ENCODE results near the gene TMEM238. TPM values are rescaled to one million over a fixed set of nuclear protein-coding genes. Genes with fewer than 3 reads are reported as not detected.

TMEM238 gene
- total and polyA plus RNA-seq, 2 donors (not counting 3 experiments of a cell fraction or from before 2014, with no cell fraction given), result 0.18 to 0.35 TPM

GRCh38 chr19:55353803-55354697, 30.0 kb downstream of the TMEM238 start:
- Histone ChIP-seq H3K4me2 (ENCODE audit: insufficient read depth, low read length) (peak overlapping the region; percentile 73), H3K9me3 (replicated peaks; ENCODE audit: control insufficient read depth, insufficient read depth, low read length) (no peaks in the 10 kb centered on the region), H3K36me3 (ENCODE audit: control insufficient read depth in 2 of 2, extremely low read depth in 1 of 2, insufficient read depth in 2 of 2, low read length in 2 of 2) (no peaks in the 10 kb centered on the region), H4K20me1 (replicated peaks; ENCODE audit: control insufficient read depth, extremely low read depth, insufficient read depth, low read length) (no peaks in the 10 kb centered on the region), H2AFZ (ENCODE audit: low read depth, low read length) (peak overlapping the region; percentile 84), H3K4me1 (ENCODE audit: control insufficient read depth, extremely low read depth, insufficient read depth, low read length) (peaks cover 4% of the 10 kb centered on the region), H3K27me3 (ENCODE audit: control insufficient read depth in 2 of 2, insufficient read depth in 2 of 2, low read length in 2 of 2) (peaks cover 26 to 31% of the 10 kb centered on the region in 2 experiments), H3K27ac (ENCODE audit: insufficient read depth, low read depth, low read length) (no peak overlapping the region), H3K9me1 (replicated peaks; ENCODE audit: control insufficient read depth, extremely low read depth, insufficient read depth, low read length) (no peaks in the 10 kb centered on the region), H3K79me2 (ENCODE audit: control insufficient read depth, insufficient read depth, low read length) (no peaks in the 10 kb centered on the region), H3K9ac (replicated peaks; ENCODE audit: extremely low read depth, insufficient read depth, low read length) (no peak overlapping the region), H3K4me3 (replicated peaks in 1 of 3; ENCODE audit: insufficient read depth in 1 of 3, low read depth in 1 of 3, low read length in 3 of 3) (peak overlapping the region; percentile 8 to 26 (median 22))
- CTCF ChIA-PET, result interaction anchor here (0.6 kb wide), 1 partner anchor 208 kb away, joined by 4 read pairs; no protein-coding TSS in a partner anchor
- intact Hi-C loops (cut with micrococcal nuclease) (loop anchor here (1.0 kb wide), 1 partner anchor 15 kb away; the partner anchor contains the start of gene KMT5C), dilution Hi-C loops (cut with MboI; ENCODE audit: extremely low pct_ligation_motif_present, low sequenced_read_pairs) (no loop called here)
- POLR2A ChIA-PET, result interaction anchor here (0.7 kb wide), 1 partner anchor 53 kb away, joined by 3 read pairs; the partner anchor contains the start of gene UBE2S
- peak; percentile 18 for FAIRE-seq
- TF ChIP-seq GATA2 (IDR thresholded peaks at IDR 0.05; ENCODE audit: insufficient read depth, insufficient read length, low read depth, low read length) (no peak), EZH2 (IDR thresholded peaks at IDR 0.05; ENCODE audit: borderline replicate concordance, low read depth, low read length, severe bottlenecking) (peak; percentile 33), POLR2AphosphoS5 (IDR thresholded peaks at IDR 0.05; ENCODE audit: insufficient read depth, low read depth, low read length) (no peak), MAX (IDR thresholded peaks at IDR 0.05; ENCODE audit: insufficient read depth, insufficient read length) (no peak), FOS (IDR thresholded peaks at IDR 0.05; ENCODE audit: borderline replicate concordance, insufficient read depth, low read length) (no peak)
- BruUV-seq (replicated peaks), result no TSS peak
- peak; percentile 71 for DNase-seq (ENCODE audit: low read depth, low spot score)
